GM12878 (cell line): ENCODE measurements around the gene SLC25A42. TPM values are rescaled to one million over a fixed set of nuclear protein-coding genes. Genes with fewer than 3 reads are reported as not detected.

ENCODE experiments used
- ASH2L ChIP-seq: fragments of 300-600, 200-600 bp; sonication (generic); IDR thresholded peaks from 2 replicates; pipeline ENCODE4 v1.6.1; 2017; ENCODE audit warnings: low read depth, mild to moderate bottlenecking, borderline replicate concordance
- BMI1 ChIP-seq: fragments of 450-650 bp; IDR thresholded peaks from 2 replicates; pipeline ENCODE4 v1.6.1; 2016; ENCODE audit warnings: mild to moderate bottlenecking, moderate library complexity, borderline replicate concordance
- CEBPB ChIP-seq, 2 experiments: fragments of 150-350 bp in 1 of 2; IDR thresholded peaks; 2 replicates each; pipeline ENCODE4 v1.6.1; 2012 to 2014; ENCODE audit warnings: low read depth in 2 of 2, low read length in 2 of 2, borderline replicate concordance in 1 of 2, inconsistent platforms in 1 of 2
- E2F8 ChIP-seq: fragments of 450-650 bp; IDR thresholded peaks from 2 replicates; pipeline ENCODE4 v1.6.1; 2018; ENCODE audit warnings: mild to moderate bottlenecking, low read depth, moderate library complexity; ENCODE audit not compliant: partially characterized antibody
- EP300 ChIP-seq, 2 experiments: fragments of 150-350 bp in 1 of 2; IDR thresholded peaks; 2 replicates each; pipeline ENCODE4 v1.6.1; 2011 to 2012; ENCODE audit warnings: low read depth in 2 of 2, low read length in 2 of 2, borderline replicate concordance in 1 of 2, improper control_type of control experiment in 1 of 2, inconsistent platforms in 1 of 2; ENCODE audit not compliant: control insufficient read depth in 1 of 2
- EZH2 ChIP-seq: IDR thresholded peaks from 2 replicates; pipeline ENCODE4 v1.6.1; 2012; ENCODE audit warnings: low read depth, mild to moderate bottlenecking, control low read depth, inconsistent platforms, low read length, borderline replicate concordance; ENCODE audit not compliant: control insufficient read depth
- JUND ChIP-seq: IDR thresholded peaks from 2 replicates; pipeline ENCODE4 v1.6.1; 2012; ENCODE audit warnings: low read depth, mild to moderate bottlenecking, low read length, improper control_type of control experiment, moderate library complexity
- MEF2A ChIP-seq: IDR thresholded peaks from 2 replicates; pipeline ENCODE4 v1.6.1; 2011; ENCODE audit warnings: low read depth, mild to moderate bottlenecking, low read length, moderate library complexity; ENCODE audit not compliant: insufficient read depth
- NR2C1 ChIP-seq: fragments of 450-650 bp; IDR thresholded peaks from 2 replicates; pipeline ENCODE4 v1.6.1; 2017; ENCODE audit warnings: antibody characterized with exemption, mild to moderate bottlenecking, moderate library complexity
- PAX5 ChIP-seq: IDR thresholded peaks from 2 replicates; pipeline ENCODE4 v1.6.1; 2011; ENCODE audit warnings: low read depth, low read length, borderline replicate concordance
- POU2F2 ChIP-seq: IDR thresholded peaks from 3 replicates; pipeline ENCODE4 v1.6.1; 2011; ENCODE audit warnings: low read depth, mild to moderate bottlenecking, low read length, borderline replicate concordance
- RCOR1 ChIP-seq: conservative IDR thresholded peaks from 2 replicates; pipeline ENCODE4 v1.6.1; 2012; ENCODE audit warnings: low read depth, low read length, improper control_type of control experiment
- SIN3A ChIP-seq: IDR thresholded peaks from 2 replicates; pipeline ENCODE4 v1.6.1; 2012; ENCODE audit warnings: low read depth, low read length, improper control_type of control experiment
- SREBF2 ChIP-seq: IDR thresholded peaks from 2 replicates; pipeline ENCODE4 v1.6.1; 2012; ENCODE audit warnings: mild to moderate bottlenecking, low read length
- STAT1 ChIP-seq: fragments of 450-650 bp; conservative IDR thresholded peaks from 2 replicates; pipeline ENCODE4 v1.6.1; 2014; ENCODE audit warnings: antibody characterized with exemption, mild to moderate bottlenecking
- TAF1 ChIP-seq: IDR thresholded peaks from 2 replicates; pipeline ENCODE4 v1.6.1; 2011; ENCODE audit warnings: mild to moderate bottlenecking, low read depth, low read length, borderline replicate concordance
- TCF12 ChIP-seq: IDR thresholded peaks from 2 replicates; pipeline ENCODE4 v1.6.1; 2011; ENCODE audit warnings: low read depth, mild to moderate bottlenecking, low read length
- TCF3 ChIP-seq: IDR thresholded peaks from 2 replicates; pipeline ENCODE4 v1.6.1; 2012; ENCODE audit warnings: low read depth, mild to moderate bottlenecking, low read length, borderline replicate concordance; ENCODE audit not compliant: insufficient read depth
- TCF7 ChIP-seq: IDR thresholded peaks from 2 replicates; pipeline ENCODE4 v1.6.1; 2014; ENCODE audit warnings: antibody characterized with exemption, borderline replicate concordance
- WRNIP1 ChIP-seq: IDR thresholded peaks from 2 replicates; pipeline ENCODE4 v1.6.1; 2011; ENCODE audit warnings: low read depth, low read length, improper control_type of control experiment, borderline replicate concordance
- ZNF207 ChIP-seq: fragments of 450-650 bp; IDR thresholded peaks from 2 replicates; pipeline ENCODE4 v1.6.1; 2014; ENCODE audit warnings: antibody characterized with exemption, mild to moderate bottlenecking, borderline replicate concordance
- polyA plus RNA-seq, 11 experiments: library from polyadenylated mRNA; depleted of rRNA in 4 of 11; unstranded in 6 of 11; stranded (reverse) in 5 of 11; fragments of >200 nt; fragmentation: Nextera tagmentation in 4 of 11; fragmentation: Illumina TruSeq in 1 of 11; extraction: Ambion mirVana in 4 of 11; extraction: Trizol in 1 of 11; gene quantifications; 1 replicate in 1 of 11; 2 replicates in 10 of 11; pipeline versions ENCODE4 v1.2.1 to v1.2.3, GENCODE V29; 2011 to 2016; ENCODE audit warnings: inconsistent platforms in 2 of 11, missing spikeins in 2 of 11, low read depth in 1 of 11
- total RNA-seq, 4 experiments: library from RNA; depleted of rRNA in 3 of 4; stranded (reverse); fragments of >200 nt in 3 of 4; fragmentation: Illumina TruSeq in 1 of 4; extraction: Trizol in 1 of 4; gene quantifications; 2 replicates each; pipeline versions ENCODE4 v1.2.1 to v1.2.3, GENCODE V29; 2013 to 2021
- TF ChIP-seq, protein P1 (sequence below): fragments of 450-650 bp; conservative IDR thresholded peaks from 2 replicates; pipeline ENCODE4 v1.6.1; 2017; ENCODE audit warnings: mild to moderate bottlenecking, moderate library complexity
- TF ChIP-seq, protein P2 (sequence below): fragments of 450-650 bp; IDR thresholded peaks from 2 replicates; pipeline ENCODE4 v1.6.1; 2017; ENCODE audit warnings: mild to moderate bottlenecking, low read depth, inconsistent platforms; ENCODE audit not compliant: poor library complexity, severe bottlenecking

Gene SLC25A42
- total and polyA plus RNA-seq, 10 of the 15 experiments (the other 5 are each of a cell fraction or from before 2014, with no cell fraction given): 0.24 to 19.2 (median 9.6) TPM

DNA sequence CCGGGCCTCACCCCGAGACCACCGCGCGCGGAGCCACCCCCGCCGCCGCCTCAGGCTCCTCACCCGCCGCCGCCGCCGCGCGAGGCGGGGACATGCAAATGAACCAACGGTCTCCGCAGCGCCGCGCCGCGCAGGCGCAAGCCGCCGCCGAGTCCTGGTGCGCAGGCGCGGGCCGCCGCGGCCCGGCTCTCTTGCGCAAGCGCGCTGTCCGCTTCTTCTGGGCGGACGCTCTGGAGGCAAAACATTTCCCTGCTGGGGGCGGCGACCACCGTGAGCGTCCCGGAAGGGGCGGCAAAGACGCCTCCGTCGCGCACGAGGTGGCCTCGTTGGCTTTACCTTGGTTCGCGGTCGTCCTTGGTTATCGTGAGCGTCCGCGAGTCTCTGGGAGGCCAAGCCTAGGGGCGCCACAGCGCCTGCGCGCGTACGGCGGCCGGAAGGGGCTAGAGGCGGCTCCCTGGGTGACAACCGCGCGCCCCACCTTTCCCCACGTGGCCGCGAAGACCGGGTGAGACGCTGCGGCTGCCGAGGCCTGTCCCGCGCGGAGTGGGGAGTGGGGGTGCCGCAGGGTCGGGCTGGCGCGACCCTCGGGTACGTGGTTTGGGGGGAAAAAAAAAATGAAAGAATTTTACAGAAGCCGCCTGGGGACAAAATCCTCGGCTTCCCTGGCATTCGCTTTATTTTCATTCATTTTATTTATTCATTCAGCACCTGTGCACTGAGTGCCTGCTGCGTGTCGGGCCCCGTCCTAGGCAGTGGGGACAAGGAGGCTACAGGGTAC lies 30.2 kb upstream of the SLC25A42 start, which contains the start of the genes ARMC6 and SUGP2 (continued):
- peak; percentile 17; the same call in 1 of the 2 replicates for TF ChIP-seq TAF1
- no peak for TF ChIP-seq RCOR1
- no peak for TF ChIP-seq TCF12
- no peak for TF ChIP-seq NR2C1
- TF ChIP-seq JUND: no peak
- TF ChIP-seq WRNIP1: no peak
- peak; percentile 30; the same call in 1 of the 2 replicates for TF ChIP-seq ZNF207
- TF ChIP-seq, protein P1, sequence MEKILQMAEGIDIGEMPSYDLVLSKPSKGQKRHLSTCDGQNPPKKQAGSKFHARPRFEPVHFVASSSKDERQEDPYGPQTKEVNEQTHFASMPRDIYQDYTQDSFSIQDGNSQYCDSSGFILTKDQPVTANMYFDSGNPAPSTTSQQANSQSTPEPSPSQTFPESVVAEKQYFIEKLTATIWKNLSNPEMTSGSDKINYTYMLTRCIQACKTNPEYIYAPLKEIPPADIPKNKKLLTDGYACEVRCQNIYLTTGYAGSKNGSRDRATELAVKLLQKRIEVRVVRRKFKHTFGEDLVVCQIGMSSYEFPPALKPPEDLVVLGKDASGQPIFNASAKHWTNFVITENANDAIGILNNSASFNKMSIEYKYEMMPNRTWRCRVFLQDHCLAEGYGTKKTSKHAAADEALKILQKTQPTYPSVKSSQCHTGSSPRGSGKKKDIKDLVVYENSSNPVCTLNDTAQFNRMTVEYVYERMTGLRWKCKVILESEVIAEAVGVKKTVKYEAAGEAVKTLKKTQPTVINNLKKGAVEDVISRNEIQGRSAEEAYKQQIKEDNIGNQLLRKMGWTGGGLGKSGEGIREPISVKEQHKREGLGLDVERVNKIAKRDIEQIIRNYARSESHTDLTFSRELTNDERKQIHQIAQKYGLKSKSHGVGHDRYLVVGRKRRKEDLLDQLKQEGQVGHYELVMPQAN: peak; percentile 97
- TF ChIP-seq TCF7: no peak
- no peak for TF ChIP-seq MEF2A
- peak in 1 of 2 experiments; percentile 46; a peak in 1 of 4 replicates for TF ChIP-seq CEBPB (IDR thresholded peaks at IDR 0.05; ENCODE audit: borderline replicate concordance in 1 of 2, low read depth in 2 of 2, low read length in 2 of 2)
- TF ChIP-seq PAX5: 0 out of 2 replicates have a peak, but pooled peaks have one; percentile 30
- TF ChIP-seq EZH2: no peak
- TF ChIP-seq TCF3: no peak
- TF ChIP-seq EP300 (IDR thresholded peaks at IDR 0.05; ENCODE audit: borderline replicate concordance in 1 of 2, control insufficient read depth in 1 of 2, low read depth in 2 of 2, low read length in 2 of 2): no peak
- no peak for TF ChIP-seq E2F8
- TF ChIP-seq, protein P2, sequence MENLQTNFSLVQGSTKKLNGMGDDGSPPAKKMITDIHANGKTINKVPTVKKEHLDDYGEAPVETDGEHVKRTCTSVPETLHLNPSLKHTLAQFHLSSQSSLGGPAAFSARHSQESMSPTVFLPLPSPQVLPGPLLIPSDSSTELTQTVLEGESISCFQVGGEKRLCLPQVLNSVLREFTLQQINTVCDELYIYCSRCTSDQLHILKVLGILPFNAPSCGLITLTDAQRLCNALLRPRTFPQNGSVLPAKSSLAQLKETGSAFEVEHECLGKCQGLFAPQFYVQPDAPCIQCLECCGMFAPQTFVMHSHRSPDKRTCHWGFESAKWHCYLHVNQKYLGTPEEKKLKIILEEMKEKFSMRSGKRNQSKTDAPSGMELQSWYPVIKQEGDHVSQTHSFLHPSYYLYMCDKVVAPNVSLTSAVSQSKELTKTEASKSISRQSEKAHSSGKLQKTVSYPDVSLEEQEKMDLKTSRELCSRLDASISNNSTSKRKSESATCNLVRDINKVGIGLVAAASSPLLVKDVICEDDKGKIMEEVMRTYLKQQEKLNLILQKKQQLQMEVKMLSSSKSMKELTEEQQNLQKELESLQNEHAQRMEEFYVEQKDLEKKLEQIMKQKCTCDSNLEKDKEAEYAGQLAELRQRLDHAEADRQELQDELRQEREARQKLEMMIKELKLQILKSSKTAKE: no peak
- no peak for TF ChIP-seq STAT1
- TF ChIP-seq BMI1: no peak
- no peak; the same call in 1 of the 2 replicates for TF ChIP-seq ASH2L
- TF ChIP-seq SREBF2: no peak
- peak; percentile 87; the same call in 2 of the 3 replicates for TF ChIP-seq POU2F2
- TF ChIP-seq SIN3A: peak; percentile 89
